Renal cortical epithelial cell (primary cell): Measurements from ENCODE around the gene NFE2L1. TPM values are rescaled to one million over a fixed set of nuclear protein-coding genes. Genes with fewer than 3 reads are reported as not detected.
"Not testable (repeated sequence)": the region's sequence is repeated elsewhere in the genome, so short reads cannot be mapped to it uniquely, and the experiment has no call there.

Source experiments
- DNase-seq: peaks from one replicate; pipeline ENCODE4 v3.0.0-alpha.2; 2011; ENCODE audit warnings: low read depth
- total RNA-seq: library from RNA; depleted of rRNA; stranded (reverse); fragments of >200 nt; gene quantifications from 2 replicates; pipeline ENCODE4 v1.2.3, GENCODE V29; 2014

Gene NFE2L1, protein sequence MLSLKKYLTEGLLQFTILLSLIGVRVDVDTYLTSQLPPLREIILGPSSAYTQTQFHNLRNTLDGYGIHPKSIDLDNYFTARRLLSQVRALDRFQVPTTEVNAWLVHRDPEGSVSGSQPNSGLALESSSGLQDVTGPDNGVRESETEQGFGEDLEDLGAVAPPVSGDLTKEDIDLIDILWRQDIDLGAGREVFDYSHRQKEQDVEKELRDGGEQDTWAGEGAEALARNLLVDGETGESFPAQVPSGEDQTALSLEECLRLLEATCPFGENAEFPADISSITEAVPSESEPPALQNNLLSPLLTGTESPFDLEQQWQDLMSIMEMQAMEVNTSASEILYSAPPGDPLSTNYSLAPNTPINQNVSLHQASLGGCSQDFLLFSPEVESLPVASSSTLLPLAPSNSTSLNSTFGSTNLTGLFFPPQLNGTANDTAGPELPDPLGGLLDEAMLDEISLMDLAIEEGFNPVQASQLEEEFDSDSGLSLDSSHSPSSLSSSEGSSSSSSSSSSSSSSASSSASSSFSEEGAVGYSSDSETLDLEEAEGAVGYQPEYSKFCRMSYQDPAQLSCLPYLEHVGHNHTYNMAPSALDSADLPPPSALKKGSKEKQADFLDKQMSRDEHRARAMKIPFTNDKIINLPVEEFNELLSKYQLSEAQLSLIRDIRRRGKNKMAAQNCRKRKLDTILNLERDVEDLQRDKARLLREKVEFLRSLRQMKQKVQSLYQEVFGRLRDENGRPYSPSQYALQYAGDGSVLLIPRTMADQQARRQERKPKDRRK
- 75.0 and 267 TPM in 2 replicates for total RNA-seq

DNA sequence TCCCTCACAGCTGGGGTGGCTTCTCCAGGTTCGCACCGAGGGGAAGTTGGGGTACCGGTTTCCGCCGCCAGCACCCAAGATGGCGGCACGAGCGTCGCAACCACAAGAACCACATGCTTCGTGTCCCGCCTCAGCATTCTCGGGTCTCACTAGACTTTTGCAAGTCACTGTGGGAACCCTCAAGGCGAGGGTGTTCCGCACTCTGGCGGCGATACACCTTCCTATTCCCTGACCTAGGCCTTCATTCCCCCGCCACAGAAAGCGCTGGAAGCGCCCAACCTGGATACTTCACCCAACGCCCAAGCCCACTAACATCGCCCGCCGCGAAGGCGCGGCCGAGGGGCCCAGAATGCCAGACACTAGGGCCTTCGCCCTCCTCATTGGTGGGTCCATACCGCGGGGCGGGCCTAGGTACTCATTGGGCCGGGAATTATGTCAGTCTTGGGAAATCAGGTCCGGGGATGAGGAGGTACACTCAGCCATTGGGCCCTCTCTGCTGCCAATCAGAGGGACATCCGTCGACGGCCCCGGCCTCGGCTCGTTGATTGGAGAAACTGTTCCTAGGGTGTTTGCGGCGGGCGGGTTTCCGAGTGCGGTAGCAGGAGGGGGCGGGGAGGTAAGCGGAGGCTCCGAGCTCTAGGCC is at the start of gene NFE2L1:
Gene NFE2L1, plus strand, starts transcription at position 619 of the 643 bp plus-strand sequence. CDS start 2,760 bp downstream, outside the sequence.
- peak; percentile 98 for DNase-seq

DNA sequence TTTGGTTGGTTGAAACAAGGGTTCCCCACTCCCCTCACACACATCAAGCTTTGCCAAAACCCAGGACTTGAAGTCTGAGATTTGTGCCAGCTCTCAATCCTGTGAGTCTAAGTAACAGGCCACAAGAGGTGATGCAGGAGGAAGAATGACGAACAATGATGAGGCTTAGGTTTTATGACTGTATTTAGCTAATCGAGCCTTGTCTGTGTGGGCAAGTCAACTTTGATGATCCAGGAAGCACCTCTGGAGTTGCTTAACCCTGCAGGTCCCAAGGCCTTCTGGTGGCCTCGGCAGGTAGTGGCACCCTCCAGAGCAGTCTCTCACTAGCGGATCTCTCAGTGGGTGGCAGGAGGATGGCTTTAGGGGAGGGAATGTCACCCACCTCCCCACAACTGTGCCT is 48.6 kb upstream of the NFE2L1 start:
- peak; percentile 65 for DNase-seq

DNA sequence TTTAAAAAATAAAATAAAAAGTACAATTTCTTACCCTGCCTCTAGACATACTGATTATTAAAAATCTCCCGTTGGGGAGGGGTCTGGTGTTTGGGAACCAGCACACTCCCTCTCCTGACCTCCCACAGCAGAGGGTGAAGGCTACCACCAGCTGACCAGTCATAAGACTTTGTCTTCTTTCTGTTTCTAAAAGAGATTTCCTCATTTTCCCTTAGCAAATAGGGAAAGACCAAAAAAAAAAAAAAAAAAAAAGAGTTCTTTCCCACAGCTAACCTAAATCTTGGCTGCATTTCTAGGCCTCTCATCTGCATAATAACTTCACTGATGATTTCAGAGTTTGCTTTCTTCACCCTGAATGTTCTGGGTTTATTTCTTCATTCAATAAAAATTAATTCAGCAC is 47.0 kb upstream of the NFE2L1 start:
- DNase-seq: peak; percentile 48

DNA sequence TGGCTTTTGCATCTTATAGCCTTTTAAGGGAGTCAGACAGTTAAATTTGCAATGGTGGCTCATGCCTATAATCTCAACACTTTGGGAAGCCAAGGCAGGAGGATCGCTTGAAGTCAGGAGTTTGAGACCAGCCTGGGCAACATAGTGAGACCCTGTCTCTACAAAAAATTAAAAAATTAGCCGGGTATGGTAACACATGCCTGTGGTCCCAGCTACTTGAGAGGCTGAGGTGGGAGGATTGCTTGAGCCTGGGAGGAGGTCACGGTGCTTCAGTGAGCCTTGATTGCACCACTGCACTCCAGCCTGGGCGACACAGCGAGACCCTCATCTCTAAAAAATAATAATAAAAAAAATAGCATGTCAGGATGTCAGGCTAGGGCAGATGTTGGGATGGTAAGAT is 46.5 kb upstream of the NFE2L1 start:
- not testable (repeated sequence) for DNase-seq

DNA sequence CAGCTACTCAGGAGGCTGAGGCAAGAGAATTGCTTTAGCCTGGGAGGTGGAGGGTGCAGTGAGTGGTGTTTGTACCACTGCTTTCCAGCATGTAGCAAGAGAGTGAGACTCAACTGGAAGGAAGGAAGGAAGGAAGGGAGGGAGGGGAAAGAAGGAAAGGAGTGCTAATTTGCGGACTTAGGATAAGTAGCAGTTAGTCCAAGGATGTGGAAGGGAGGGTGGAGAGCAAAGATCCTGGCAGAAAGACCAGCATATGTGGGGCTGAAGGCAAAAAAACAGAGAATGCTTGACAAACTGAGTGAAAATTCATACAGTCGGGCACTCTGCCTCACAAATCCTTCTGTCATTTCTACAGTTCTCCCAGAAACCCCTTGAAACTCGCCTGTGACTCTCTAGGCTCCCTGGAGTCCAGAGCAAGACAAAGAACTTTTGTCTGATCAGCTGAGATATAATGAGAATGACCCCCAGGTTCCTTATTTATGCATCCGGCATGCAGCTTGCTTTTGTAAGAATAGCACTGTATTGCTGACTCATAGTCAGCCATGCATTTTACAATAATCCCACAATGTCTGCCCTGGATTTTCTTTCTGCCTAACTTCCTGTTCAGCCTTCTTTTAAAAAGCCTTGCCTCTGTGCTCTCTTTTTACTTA is 45.8 kb upstream of the NFE2L1 start:
- peak; percentile 96 for DNase-seq

DNA sequence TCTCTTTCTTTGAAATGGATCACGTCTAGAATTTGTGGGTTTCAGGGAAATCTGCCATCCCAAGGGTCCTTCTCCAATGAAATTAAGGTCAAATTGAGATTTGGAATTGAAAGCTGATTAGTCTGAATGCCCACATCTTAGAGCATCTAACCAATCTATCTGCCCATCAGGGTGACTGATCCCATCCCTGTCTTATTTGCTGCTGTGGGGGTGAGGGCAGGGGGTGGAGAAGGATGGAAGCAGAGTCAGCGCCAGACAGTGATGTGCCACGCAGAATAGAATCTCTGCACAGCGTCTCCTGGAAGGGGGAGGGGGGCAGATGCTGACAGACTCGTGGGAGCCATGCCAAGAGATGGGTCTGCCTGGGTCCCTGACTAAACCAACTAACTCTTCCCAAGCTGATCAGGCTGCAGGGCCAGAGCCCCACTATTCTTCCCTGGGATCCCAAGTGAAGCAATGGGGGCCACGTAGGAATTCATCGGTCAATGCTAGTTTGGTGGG is 45.2 kb upstream of the NFE2L1 start:
- DNase-seq: no peak

DNA sequence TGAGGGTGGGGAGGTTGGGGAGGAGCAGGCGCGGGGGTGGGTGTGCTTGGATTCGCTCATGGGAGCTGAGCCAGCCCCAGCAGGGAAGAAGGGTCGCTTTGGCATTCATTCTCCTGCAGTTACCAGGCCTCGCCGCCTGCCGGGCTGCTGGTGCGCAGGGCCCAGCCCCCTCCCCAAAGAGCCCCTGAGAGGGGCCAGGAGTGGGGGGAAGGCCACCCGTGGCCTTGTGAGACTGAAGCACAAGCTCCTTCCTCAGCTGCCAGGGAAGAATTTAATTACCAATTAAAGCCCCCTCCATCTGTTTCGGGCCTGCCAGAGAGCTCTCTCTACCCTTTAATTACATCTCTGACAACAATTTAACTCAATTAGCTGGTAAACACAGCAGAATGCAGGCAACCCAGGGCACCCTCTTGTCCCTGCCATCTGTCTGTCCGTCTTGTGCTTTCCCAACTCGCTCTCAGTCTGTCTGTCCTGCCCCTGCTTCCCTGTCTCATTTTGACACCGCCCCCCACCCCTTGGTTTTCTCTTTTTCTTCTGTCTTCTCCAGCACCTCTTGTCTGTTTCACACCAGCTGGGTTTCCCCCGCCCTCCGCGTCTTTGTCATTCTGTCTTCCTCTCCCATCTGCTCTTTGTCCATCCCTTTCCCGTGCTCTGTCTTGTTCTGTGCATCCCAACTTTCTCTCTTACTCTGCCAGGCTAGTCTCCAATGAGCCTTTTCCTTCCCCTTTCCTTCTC is 44.6 kb upstream of the NFE2L1 start:
- DNase-seq: no peak

DNA sequence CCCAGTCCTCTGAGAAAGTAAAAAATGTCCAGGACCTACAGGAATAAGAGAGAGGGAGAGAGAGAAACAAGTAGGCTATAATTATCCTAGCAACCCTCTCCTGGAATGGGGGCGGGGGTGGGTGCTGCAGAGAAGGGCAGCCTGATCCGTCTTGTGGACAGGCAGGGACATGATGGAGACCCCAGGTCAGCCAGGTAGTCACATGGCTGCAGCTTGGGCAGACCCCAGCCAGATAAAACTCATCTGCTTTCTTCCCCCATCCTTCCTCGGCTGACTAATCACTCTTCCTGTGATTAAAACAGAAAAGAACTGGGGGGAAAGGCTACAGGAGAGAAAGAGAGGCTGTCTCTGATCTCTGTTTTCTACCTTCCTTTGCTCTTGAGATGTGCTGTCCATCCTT is 43.2 kb upstream of the NFE2L1 start:
- no peak for DNase-seq

DNA sequence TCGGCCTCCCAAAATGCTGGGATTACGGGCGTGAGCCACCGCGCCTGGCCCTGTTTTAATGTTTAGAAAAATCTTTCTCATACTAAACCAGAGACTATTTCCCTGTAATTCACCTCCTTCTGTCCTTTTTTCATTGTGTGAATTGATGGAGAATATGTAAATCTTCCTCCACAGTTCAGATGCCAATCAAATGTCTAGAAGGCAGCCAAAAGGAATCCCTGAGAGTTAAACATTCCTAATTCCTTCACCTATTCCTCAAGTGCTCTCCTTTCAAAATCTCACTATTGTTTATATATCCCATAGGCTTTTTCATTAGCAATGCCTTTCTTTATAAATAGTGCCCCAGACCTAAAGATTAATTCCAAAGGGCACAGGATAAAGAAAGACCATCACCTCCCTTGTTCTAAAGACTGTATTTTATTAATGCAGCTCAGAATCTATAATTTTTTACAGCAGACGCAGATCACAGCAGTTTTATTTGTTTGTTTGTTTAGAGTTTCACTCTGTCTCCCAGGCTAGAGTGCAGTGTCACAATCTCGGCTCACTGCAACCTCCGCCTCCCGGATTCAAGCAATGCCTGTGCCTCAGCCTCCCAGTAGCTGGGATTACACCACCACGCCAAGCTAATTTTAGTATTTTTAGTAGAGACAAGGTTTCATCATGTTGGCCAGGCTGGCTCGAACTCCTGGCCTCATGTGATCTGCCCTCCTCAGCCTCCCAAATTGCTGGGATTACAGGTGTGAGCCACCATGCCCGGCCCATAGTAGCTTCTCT is 41.0 kb upstream of the NFE2L1 start:
- no peak for DNase-seq

DNA sequence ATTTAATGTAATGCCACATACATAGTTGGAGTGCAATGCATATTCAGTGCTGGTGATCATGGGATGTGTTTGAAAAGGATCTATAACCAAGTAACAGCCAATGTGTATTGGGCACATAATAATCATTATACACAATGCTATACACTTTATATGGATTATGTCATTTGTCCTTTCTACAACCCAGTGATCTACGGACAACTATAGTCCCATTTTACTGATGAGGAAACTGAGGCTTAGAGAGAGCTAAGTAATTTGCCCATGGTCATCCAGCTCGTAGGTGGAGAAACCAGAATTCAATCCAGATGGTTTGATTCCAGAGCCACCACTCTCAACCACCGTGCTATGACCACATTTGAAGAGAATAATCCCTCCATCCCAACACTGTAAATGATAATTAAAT is 38.0 kb upstream of the NFE2L1 start:
- no peak for DNase-seq

DNA sequence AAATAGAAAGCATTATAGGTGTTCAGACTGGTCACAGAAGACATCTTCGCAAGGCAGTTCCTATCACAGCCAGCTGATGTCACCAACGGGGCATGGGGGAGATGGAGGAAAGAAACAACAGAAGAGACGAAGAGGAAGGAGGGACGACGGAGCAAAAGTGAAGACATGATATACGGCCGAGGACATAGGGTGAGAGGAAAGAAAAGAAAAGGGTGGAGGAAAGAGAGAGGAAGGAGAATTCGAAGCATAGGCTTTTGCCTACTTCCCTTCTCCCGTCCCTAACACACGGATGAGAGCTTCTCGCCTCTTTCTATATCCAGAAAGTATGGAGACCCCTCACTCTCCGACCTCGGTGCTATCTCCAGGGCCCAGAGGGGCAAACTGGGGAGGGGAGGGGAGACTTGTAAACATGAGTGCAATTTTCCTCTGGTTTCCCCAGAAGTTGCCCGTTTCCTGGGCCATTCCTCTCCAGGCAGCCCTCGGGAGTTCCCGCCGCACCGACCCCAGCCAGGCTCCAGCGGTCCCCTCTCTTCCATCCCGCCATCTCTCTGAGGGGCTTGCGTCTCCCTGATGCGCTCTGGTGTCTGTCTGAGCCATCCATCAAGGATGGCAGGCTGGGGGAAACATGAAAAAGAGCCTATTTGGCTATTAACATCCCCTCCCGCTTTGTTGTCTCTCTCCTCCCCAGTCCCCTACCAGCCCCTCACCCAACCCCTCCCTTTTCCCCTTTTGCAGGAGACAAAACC is 36.6 kb upstream of the NFE2L1 start:
- DNase-seq: peak; percentile 34

DNA sequence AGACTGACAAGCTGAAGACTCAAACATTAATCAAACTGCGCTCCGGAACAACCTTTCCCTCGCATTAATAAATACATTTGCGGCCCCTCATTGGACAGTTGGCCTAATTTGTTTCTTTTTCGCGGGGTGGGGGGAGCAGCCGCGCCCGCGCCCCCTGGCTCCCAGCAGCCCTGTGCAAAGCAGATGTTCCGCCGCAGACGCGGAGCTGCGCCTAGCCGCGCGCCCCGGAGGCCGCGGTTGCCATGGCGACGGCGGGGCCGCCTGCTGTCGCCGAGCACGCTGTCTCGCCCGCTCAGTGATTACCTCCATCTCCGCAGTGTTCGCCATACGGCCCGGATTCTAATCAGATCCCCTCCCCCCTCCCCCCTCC is 36.0 kb upstream of the NFE2L1 start:
- no peak for DNase-seq

DNA sequence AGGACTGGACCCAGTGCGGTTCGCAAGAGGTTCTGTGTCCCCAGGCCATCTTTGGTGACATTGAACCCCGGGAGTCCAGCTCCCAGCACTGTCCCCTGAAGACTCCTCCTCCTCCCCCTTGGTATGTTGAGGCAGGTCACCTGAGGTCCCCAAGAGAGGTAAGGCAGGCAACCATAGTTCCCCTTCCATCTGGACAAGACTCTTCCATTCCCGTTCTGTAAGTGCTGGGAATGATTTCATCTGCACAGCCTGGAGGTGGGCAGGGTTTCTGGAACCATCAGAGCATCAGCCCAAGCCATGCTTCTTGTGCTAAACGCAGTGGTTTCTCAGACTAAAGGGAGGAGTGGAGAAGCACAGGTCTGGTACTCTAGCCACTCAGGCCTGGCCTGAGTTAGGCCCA is 35.5 kb upstream of the NFE2L1 start:
- DNase-seq: no peak

DNA sequence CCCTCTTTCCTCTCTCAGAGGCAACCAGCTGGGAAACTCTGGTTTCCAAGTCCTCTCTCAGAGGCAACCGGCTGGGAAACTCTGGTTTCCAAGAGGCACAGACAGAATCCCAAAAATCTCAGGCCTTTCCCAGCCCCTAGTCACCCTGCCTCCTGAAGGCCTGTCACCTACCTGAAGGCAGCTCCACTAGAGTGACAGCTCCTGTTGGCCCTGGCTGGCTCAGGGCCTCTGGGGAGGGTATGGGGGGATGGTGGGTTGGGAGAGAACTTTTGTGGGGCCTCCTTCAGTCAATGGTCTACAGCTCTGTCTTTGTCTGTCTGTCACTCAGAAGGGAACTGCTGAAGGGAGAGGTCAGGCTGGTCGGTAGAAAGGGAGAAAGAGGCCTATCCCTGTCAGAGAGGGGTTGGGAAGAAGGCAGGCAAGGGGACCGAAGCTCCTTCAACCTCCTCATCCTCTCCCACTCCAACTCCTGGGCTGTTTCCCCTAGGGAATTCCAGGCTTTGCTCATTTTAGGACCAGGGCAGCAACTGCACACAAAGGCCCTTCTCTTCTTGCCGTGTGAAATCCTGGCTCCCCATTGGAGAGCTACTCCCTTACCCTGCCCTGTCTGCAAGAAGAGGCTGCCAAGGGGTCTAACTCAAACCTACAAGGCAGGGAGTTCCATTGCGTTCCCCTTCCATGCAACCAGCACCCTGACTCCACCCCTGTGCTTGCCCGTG is 34.1 kb upstream of the NFE2L1 start:
- no peak for DNase-seq

DNA sequence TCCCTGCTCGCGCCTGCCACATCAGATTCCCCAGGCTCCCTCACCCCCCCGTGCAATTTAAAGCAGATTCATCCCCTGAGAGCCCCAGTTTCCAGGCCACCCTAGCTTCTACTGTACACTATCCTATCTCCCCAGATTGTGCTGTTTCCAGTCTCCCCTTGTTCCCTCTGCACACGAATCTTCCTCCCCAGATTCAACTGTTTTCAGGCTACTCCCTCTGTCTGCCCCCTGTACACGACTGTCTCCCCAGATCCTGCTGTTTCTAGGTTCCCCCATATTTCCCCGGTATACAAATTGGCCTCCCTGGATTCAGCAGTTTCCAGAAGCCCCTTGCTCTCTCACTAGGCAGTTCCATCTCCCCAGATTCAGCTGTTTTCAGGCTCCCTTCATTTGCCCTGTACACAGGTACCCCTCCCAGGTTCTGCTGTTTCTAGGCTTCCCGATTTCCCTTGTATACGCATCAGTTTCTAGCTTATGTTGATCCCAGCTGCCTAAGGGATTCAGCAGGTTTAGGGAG is 33.5 kb upstream of the NFE2L1 start:
- no peak for DNase-seq

DNA sequence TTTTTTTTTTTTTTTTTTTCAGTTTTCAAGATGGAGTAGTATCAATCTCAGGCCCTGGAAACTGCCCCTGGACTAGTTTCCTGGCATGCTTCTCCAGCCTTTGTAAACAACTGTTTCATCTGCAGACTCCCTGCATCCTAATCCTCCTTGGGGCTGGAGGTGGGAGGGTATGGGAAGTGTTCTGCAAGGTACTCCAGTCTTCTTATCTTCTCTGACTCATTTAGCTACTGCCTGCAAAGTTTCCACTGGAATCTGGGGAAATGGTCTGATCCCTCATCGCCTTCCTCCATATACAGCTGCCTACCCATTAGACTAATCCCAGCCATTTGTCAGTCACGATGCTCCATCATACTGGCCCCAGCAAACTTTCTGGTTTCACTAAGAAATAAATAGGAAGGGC is 32.0 kb upstream of the NFE2L1 start:
- no peak for DNase-seq

DNA sequence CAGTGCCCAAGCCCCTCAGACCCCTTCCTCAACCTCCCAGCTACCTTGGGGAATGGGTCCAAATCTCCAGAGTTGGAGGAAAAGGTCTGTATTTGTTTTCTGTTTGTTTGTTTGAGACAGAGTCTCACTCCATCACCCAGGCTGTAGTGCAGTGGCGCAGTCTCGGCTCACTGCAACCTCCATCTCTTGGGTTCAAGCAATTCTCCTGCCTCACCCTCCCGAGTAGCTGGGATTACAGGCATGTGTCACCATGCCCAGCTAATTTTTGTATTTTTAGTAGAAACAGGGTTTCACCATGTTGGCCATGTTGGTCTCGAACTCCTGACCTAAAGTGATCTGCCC is 30.4 kb upstream of the NFE2L1 start:
- not testable (repeated sequence) for DNase-seq

DNA sequence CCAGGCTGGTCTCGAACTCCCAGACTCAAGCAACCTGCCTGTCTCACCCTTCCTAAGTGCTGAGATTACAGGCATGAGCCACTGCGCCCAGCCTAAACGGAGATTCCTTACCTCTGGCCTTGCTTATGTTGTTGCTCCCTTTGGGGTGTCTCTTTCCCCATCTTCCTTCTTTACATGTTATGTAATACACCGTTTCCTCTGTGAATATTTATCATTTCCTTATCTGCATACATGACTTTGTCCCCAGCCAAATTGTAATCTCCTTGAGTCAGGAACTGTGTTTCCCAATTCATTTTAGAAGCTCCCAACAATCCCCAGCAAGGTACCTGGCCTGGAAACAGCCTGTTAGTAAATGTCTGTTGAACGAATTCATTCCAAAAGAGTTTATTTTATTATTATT is 26.2 kb upstream of the NFE2L1 start:
- DNase-seq: no peak

DNA sequence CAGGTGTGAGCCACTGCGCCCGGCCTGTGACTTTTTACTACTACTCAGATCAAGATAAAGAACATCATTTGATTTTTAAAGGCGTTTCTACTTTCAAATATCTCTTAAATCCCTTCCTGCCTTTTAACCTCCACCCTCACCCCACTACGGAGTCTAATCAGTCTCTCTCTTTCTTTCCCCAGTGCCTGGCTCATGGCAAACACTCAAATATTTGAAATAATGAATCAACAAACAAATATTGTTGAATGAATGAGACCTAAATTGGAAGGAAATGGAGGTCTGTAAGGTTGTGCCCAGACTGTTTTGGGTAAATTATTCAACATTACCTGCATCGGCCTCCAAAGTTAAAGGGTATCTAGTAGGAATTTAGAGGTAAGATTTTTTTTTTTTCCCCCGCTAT is 25.3 kb upstream of the NFE2L1 start:
- DNase-seq: no peak
